MM.1S (cell line): ENCODE data around the gene SPATA19.

ENCODE experiments used
- EZH2 ChIP-seq: fragments of 300-600 bp; sonication (generic); optimal IDR thresholded peaks from 2 replicates; pipeline ENCODE3; 2017; ENCODE audit warnings: low read depth, mild to moderate bottlenecking, antibody characterized with exemption, low read length, mixed read lengths
- TF ChIP-seq, protein P1 (sequence below): fragments of 300-600 bp; sonication (generic); IDR thresholded peaks from 2 replicates; pipeline ENCODE4 v1.5.1; 2016; ENCODE audit warnings: antibody characterized with exemption, low read length, mixed read lengths

- TF ChIP-seq, protein P1, sequence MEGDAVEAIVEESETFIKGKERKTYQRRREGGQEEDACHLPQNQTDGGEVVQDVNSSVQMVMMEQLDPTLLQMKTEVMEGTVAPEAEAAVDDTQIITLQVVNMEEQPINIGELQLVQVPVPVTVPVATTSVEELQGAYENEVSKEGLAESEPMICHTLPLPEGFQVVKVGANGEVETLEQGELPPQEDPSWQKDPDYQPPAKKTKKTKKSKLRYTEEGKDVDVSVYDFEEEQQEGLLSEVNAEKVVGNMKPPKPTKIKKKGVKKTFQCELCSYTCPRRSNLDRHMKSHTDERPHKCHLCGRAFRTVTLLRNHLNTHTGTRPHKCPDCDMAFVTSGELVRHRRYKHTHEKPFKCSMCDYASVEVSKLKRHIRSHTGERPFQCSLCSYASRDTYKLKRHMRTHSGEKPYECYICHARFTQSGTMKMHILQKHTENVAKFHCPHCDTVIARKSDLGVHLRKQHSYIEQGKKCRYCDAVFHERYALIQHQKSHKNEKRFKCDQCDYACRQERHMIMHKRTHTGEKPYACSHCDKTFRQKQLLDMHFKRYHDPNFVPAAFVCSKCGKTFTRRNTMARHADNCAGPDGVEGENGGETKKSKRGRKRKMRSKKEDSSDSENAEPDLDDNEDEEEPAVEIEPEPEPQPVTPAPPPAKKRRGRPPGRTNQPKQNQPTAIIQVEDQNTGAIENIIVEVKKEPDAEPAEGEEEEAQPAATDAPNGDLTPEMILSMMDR: no peak
- TF ChIP-seq EZH2: no peak
Measured at GRCh38 chr11:133790995-133791394, 54.3 kb downstream of the SPATA19 start.
